WERI-Rb-1 (cell line): ENCODE data around the gene DHRSX.
"Not testable (repeated sequence)": the region's sequence is repeated elsewhere in the genome, so short reads cannot be mapped to it uniquely, and the experiment has no call there.

Experiments used
- DNase-seq: peaks from one replicate; pipeline ENCODE4 v3.0.0-alpha.2; 2020
- H3K27ac ChIP-seq: fragments of 250-450 bp; sonication (Bioruptor Pico); 2 replicates; pipeline ENCODE4 v1.5.1; 2020; ENCODE audit warnings: mild to moderate bottlenecking, moderate library complexity
- H3K27me3 ChIP-seq: fragments of 250-450 bp; sonication (Bioruptor Pico); 2 replicates; pipeline ENCODE4 v1.5.1; 2021; ENCODE audit warnings: mild to moderate bottlenecking, low read depth, moderate library complexity; ENCODE audit not compliant: insufficient read depth, severe bottlenecking
- H3K36me3 ChIP-seq: fragments of 250-450 bp; sonication (Bioruptor Pico); 2 replicates; pipeline ENCODE4 v1.5.1; 2020; ENCODE audit warnings: mild to moderate bottlenecking, moderate library complexity
- H3K4me3 ChIP-seq: 2 replicates; pipeline ENCODE4 v1.5.1; 2011; ENCODE audit warnings: low read depth, mild to moderate bottlenecking, control low read depth, low read length
- H3K9me3 ChIP-seq: fragments of 250-450 bp; sonication (Bioruptor Pico); 2 replicates; pipeline ENCODE4 v1.5.1; 2021; ENCODE audit warnings: mild to moderate bottlenecking, moderate library complexity; ENCODE audit not compliant: severe bottlenecking
- TF ChIP-seq, protein P1 (sequence below): IDR thresholded peaks from 2 replicates; pipeline ENCODE4 v1.5.1; 2011; ENCODE audit warnings: low read depth, mild to moderate bottlenecking, control low read depth, inconsistent platforms, low read length

The DHRSX gene

DNA sequence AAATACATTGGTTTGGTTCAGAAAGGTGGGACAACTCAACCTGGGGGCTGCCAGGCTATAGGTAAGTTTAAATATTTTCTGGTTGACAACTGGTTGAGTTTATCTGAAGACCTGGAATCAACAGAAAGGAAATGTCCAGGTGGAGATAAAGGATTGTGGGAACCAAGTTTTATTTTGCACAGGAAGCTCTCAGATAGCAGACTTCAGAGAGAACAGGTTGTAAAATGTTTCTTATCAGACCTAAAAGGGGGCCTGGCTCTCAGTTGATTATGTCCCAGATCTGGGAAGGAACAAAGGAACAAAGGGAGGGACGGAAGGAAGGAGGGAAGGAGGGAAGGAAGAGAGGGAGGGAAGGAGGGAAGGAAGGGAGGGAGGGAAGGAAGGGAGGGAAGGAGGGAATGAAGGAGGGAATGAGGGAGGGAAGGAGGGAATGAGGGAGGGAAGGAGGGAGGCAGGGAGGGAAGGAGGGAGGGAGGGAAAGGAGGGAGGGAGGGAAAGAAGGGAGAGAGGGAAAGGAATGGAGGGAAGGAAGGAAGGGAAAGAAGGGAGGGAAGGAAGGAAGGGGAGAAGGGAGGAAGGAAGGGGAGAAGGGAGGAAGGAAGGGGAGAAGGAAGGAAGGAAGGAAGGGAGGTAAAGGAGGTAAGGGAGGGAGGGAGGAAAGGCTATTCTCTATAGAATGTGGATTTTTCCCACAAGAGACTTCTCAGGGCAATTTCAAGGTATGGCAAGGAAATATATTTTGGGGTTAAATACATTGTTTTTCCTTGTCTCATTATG, 186.7 kb downstream of the DHRSX start:
- no peak overlapping the region for H3K27ac ChIP-seq
- no peaks in the 10 kb centered on the region; the same call in 1 of the 2 replicates for H3K36me3 ChIP-seq
- peaks cover 5% of the 10 kb centered on the region for H3K9me3 ChIP-seq
- DNase-seq = no peak
- TF ChIP-seq, protein P1, sequence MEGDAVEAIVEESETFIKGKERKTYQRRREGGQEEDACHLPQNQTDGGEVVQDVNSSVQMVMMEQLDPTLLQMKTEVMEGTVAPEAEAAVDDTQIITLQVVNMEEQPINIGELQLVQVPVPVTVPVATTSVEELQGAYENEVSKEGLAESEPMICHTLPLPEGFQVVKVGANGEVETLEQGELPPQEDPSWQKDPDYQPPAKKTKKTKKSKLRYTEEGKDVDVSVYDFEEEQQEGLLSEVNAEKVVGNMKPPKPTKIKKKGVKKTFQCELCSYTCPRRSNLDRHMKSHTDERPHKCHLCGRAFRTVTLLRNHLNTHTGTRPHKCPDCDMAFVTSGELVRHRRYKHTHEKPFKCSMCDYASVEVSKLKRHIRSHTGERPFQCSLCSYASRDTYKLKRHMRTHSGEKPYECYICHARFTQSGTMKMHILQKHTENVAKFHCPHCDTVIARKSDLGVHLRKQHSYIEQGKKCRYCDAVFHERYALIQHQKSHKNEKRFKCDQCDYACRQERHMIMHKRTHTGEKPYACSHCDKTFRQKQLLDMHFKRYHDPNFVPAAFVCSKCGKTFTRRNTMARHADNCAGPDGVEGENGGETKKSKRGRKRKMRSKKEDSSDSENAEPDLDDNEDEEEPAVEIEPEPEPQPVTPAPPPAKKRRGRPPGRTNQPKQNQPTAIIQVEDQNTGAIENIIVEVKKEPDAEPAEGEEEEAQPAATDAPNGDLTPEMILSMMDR = no peak
- H3K27me3 ChIP-seq = no peaks in the 10 kb centered on the region
- H3K4me3 ChIP-seq = no peak overlapping the region

DNA sequence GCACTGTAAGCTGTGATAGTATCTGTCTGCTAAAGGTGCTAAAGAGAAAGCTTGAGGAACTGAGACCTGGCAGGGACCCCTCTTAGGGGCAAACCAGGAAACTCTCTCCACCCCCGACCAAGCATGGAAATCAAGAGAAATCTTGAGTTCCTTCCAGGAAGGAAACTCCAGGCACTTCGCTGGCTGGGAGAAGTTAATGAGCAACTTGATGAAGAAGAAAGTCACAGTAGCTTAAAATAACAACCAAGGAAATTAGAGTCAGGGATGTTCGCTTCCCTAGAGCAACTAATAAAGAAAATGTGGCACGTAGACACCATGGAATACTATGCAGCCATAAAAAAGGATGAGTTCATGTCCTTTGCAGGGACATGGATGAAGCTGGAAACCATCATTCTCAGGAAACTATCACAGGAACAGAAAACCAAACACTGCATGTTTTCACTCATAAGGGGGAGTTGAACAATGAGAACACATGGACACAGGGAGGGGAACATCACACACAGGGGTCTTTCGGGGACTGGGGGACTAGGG, 188.7 kb downstream of the DHRSX start:
- not testable (repeated sequence) for H3K27me3 ChIP-seq, DNase-seq, H3K9me3 ChIP-seq, H3K36me3 ChIP-seq, H3K4me3 ChIP-seq
- peak overlapping the region; percentile 19; the same call in 1 of the 2 replicates for H3K27ac ChIP-seq

DNA sequence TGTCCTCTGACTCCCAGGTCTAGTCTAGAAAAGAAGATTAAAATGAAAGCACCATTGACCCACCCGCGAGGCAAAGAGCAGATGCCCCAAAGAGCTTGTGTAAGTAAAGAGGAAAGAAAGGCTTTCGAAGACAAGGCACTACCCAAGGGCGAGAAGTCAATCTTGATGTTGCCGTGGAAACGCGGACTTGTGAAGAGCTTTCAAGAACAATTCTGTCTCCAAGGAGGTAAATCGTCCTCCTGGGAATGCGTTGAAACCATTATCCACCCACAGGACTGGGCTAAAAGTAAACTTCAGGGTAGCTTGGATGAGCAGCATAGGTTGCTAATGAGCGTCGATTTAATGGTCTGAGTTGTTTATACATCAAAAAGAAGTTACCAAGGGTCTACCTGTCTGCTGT, 189.3 kb downstream of the DHRSX start:
- TF ChIP-seq, protein P1 = no peak
- Histone ChIP-seq H3K27ac (peak overlapping the region; percentile 19), H3K4me3 (no peak overlapping the region; the same call in 1 of the 2 replicates), H3K36me3 (no peaks in the 10 kb centered on the region; the same call in 1 of the 2 replicates), H3K9me3 (peaks cover 5% of the 10 kb centered on the region), H3K27me3 (no peaks in the 10 kb centered on the region)
- peak; percentile 72 for DNase-seq

DNA sequence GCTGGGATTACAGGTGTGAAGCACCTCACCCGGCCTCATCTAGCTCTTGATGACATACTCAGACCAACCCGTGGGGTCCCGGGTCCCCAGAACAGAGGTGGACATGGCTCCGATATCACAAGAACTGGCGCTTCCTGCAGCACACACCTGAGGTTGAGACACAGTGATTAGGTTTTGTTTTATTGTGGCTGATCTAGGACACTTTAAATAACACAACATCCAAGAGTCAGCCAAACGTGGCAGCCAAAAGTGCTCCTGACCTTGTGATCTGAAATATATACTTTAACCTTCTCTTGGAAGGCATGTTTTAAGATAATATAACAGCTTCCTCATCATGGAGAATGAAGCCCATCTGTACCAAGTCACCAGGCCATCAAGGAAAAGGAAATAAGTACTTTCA, 198.9 kb downstream of the DHRSX start:
- Histone ChIP-seq H3K27ac (no peak overlapping the region), H3K36me3 (no peaks in the 10 kb centered on the region), H3K27me3 (no peaks in the 10 kb centered on the region), H3K9me3 (no peaks in the 10 kb centered on the region), H3K4me3 (no peak overlapping the region)
- no peak for DNase-seq
- TF ChIP-seq, protein P1 = no peak

DNA sequence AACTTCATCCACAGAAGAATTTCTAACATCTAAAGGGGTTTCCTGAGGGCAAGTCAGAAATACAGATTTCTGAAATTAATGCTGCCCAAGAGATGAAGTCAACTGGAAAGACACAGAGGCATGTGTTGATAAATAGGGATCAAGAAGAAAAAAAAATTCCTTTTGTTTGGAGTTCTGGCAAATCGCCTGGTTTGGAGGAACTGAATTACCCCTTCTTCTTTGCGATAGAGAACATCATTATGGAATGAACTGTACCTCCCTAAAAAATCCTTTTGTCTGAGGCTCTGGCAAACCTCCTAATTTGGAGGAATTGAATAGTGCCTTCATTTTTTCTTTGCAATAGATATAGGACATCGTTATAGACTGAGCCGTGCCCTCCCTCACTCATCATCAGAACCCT, 200.9 kb downstream of the DHRSX start:
- TF ChIP-seq, protein P1 = no peak
- no peaks in the 10 kb centered on the region for H3K9me3 ChIP-seq
- no peak for DNase-seq
- no peaks in the 10 kb centered on the region for H3K27me3 ChIP-seq
- H3K4me3 ChIP-seq = no peak overlapping the region
- no peak overlapping the region for H3K27ac ChIP-seq
- H3K36me3 ChIP-seq = no peaks in the 10 kb centered on the region

DNA sequence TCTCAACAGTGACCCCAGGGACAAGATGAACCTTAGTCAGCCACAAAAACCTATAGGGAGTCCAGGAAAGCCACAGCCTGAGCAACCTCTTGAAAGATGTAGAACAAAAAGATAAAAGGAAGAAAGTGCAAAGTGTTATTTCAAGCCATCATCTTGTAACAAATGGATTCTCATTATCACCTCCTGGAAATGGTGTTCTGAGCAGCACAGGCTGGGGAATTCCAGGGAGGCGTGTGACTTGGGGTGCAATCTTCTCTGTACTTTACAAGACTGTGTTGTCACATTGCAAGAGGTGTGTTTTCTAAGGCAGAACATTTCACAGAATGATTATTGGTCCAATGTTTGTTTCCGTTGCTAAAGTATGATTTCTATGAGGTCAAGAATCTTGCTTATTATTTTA, 214.0 kb downstream of the DHRSX start:
- DNase-seq = no peak
- Histone ChIP-seq H3K27me3 (no peaks in the 10 kb centered on the region), H3K27ac (no peak overlapping the region), H3K4me3 (no peak overlapping the region), H3K36me3 (peaks cover 10% of the 10 kb centered on the region), H3K9me3 (peaks cover 4% of the 10 kb centered on the region)
- TF ChIP-seq, protein P1 = no peak
